H1 (cell line): ENCODE results near the gene PHAX. TPM values are rescaled to one million over a fixed set of nuclear protein-coding genes. Genes with fewer than 3 reads are reported as not detected.

Source experiments
- CTCF ChIA-PET: fragments of 300-600 bp; sonication (Branson Sonifier 250); formaldehyde crosslinking; loops from one replicate; lab custom pipeline; 2021; ENCODE audit not compliant: partially characterized antibody; lab: Charles Lee
- POLR2A ChIA-PET: fragments of 300-600 bp; sonication (Branson Sonifier 250); formaldehyde crosslinking; loops from one replicate; lab custom pipeline; 2021; ENCODE audit warnings: inconsistent platforms; ENCODE audit not compliant: partially characterized antibody; lab: Charles Lee
- DNase-seq, 2 experiments: peaks; one replicate each; pipeline versions ENCODE4 v3.0.0 to v3.0.0-alpha.2; 2010 to 2022; ENCODE audit warnings: low spot score in 2 of 2, low read depth in 1 of 2, mixed read lengths in 1 of 2
- FAIRE-seq: peaks from 2 replicates; lab custom pipeline; 2011; peaks lifted over from hg19 to GRCh38; lab: Jason Lieb, UNC
- H2AFZ ChIP-seq: 2 replicates; pipeline ENCODE4 v1.8.1; 2012; ENCODE audit warnings: low read length, inconsistent platforms
- H2AK5ac ChIP-seq: 2 replicates; pipeline ENCODE4 v1.6.1; 2013; ENCODE audit warnings: low read depth, low read length
- H2BK120ac ChIP-seq: replicated peaks from 2 replicates; pipeline ENCODE3; 2013; ENCODE audit warnings: low read depth, low read length, inconsistent platforms
- H2BK12ac ChIP-seq: 2 replicates; pipeline ENCODE4 v1.6.1; 2013; ENCODE audit warnings: low read depth, low read length
- H2BK15ac ChIP-seq: 2 replicates; pipeline ENCODE4 v1.6.1; 2013; ENCODE audit warnings: low read length
- H2BK20ac ChIP-seq: 2 replicates; pipeline ENCODE4 v1.6.1; 2013; ENCODE audit warnings: low read length
- H2BK5ac ChIP-seq: 2 replicates; pipeline ENCODE4 v1.6.1; 2013; ENCODE audit warnings: low read depth, low read length
- H3K14ac ChIP-seq: 2 replicates; pipeline ENCODE4 v1.6.1; 2013; ENCODE audit warnings: inconsistent platforms; ENCODE audit not compliant: insufficient read length
- H3K18ac ChIP-seq: 2 replicates; pipeline ENCODE4 v1.6.1; 2013; ENCODE audit warnings: low read length; ENCODE audit errors: extremely low read depth
- H3K23ac ChIP-seq: 2 replicates; pipeline ENCODE4 v1.6.1; 2013; ENCODE audit warnings: inconsistent platforms; ENCODE audit not compliant: insufficient read length
- H3K23me2 ChIP-seq: 2 replicates; pipeline ENCODE4 v1.6.1; 2013; ENCODE audit warnings: low read depth, low read length
- H3K27ac ChIP-seq: 2 replicates; pipeline ENCODE4 v1.6.1; 2011; ENCODE audit warnings: low read depth, low read length, inconsistent platforms
- H3K27me3 ChIP-seq, 4 experiments: replicated peaks in 1 of 4; 1 replicate in 1 of 4; 2 replicates in 3 of 4; pipeline versions ENCODE4 v1.6.1 to v1.8.1; 2011 to 2013; ENCODE audit warnings: low read length in 3 of 4, mild to moderate bottlenecking in 3 of 4, inconsistent platforms in 2 of 4, mixed read lengths in 2 of 4, moderate library complexity in 1 of 4; ENCODE audit not compliant: control insufficient read depth in 3 of 4, insufficient read depth in 3 of 4; ENCODE audit errors: extremely low read depth in 1 of 4
- H3K36me3 ChIP-seq, 4 experiments: 2 replicates each; pipeline versions ENCODE4 v1.6.1 to v1.8.1; 2011 to 2013; ENCODE audit warnings: mild to moderate bottlenecking in 4 of 4, low read length in 3 of 4, moderate library complexity in 2 of 4, control low read depth in 1 of 4, inconsistent platforms in 1 of 4; ENCODE audit not compliant: insufficient read depth in 4 of 4, control insufficient read depth in 2 of 4
- H3K4ac ChIP-seq: replicated peaks from 2 replicates; pipeline ENCODE3; 2013; ENCODE audit warnings: low read length, low read depth, mixed read lengths, inconsistent platforms; ENCODE audit not compliant: insufficient read length
- H3K4me1 ChIP-seq, 4 experiments: replicated peaks in 1 of 4; 1 replicate in 1 of 4; 2 replicates in 3 of 4; pipeline versions ENCODE4 v1.6.1 to v1.8.1; 2011 to 2013; ENCODE audit warnings: low read length in 3 of 4, inconsistent platforms in 2 of 4, mixed read lengths in 1 of 4; ENCODE audit not compliant: insufficient read depth in 4 of 4, control insufficient read depth in 3 of 4
- H3K4me2 ChIP-seq, 2 experiments: 2 replicates each; pipeline versions ENCODE4 v1.6.1 to v1.8.1; 2011 to 2013; ENCODE audit warnings: low read depth in 2 of 2, low read length in 2 of 2, control low read depth in 1 of 2, inconsistent platforms in 1 of 2, mild to moderate bottlenecking in 1 of 2; ENCODE audit not compliant: insufficient read depth in 1 of 2
- H3K4me3 ChIP-seq, 4 experiments: fragments of 200-600, 300-600 bp in 1 of 4; sonication (generic), shearing (Covaris generic), sonication (Bioruptor Twin) in 1 of 4; 2 replicates each; pipeline versions ENCODE4 v1.5.1 to v1.8.1; 2011 to 2016; ENCODE audit warnings: low read length in 4 of 4, low read depth in 3 of 4, control low read depth in 2 of 4, inconsistent platforms in 2 of 4, mild to moderate bottlenecking in 2 of 4, mixed read lengths in 1 of 4, moderate library complexity in 1 of 4; ENCODE audit not compliant: insufficient read depth in 2 of 4; ENCODE audit errors: extremely low read depth in 1 of 4
- H3K56ac ChIP-seq: replicated peaks from 2 replicates; pipeline ENCODE3; 2013; ENCODE audit warnings: low read depth, mild to moderate bottlenecking, mixed read lengths, low read length, inconsistent platforms; ENCODE audit not compliant: insufficient read length
- H3K79me1 ChIP-seq: 2 replicates; pipeline ENCODE4 v1.6.1; 2013; ENCODE audit warnings: low read depth, low read length, control low read depth
- H3K79me2 ChIP-seq, 2 experiments: 2 replicates each; pipeline versions ENCODE4 v1.6.1 to v1.8.1; 2012 to 2013; ENCODE audit warnings: low read length in 2 of 2, mild to moderate bottlenecking in 2 of 2, inconsistent platforms in 1 of 2; ENCODE audit not compliant: insufficient read depth in 2 of 2, control insufficient read depth in 1 of 2
- H3K9ac ChIP-seq, 4 experiments: replicated peaks in 1 of 4; 1 replicate in 1 of 4; 2 replicates in 3 of 4; pipeline versions ENCODE4 v1.6.1 to v1.8.1; 2011 to 2013; ENCODE audit warnings: low read depth in 3 of 4, low read length in 3 of 4, control low read depth in 2 of 4, mild to moderate bottlenecking in 2 of 4, moderate library complexity in 2 of 4, inconsistent platforms in 1 of 4; ENCODE audit errors: extremely low read depth in 1 of 4
- H3K9me3 ChIP-seq, 2 experiments: 2 replicates each; pipeline versions ENCODE4 v1.6.1 to v1.8.1; 2012 to 2013; ENCODE audit warnings: mild to moderate bottlenecking in 2 of 2, moderate library complexity in 2 of 2, control low read depth in 1 of 2, inconsistent platforms in 1 of 2, low read depth in 1 of 2, low read length in 1 of 2, mixed read lengths in 1 of 2; ENCODE audit not compliant: insufficient read depth in 2 of 2
- H4K20me1 ChIP-seq, 2 experiments: replicated peaks in 1 of 2; 2 replicates each; pipeline versions ENCODE3 to v1.8.1; 2011 to 2013; ENCODE audit warnings: inconsistent platforms in 2 of 2, low read length in 2 of 2, mild to moderate bottlenecking in 1 of 2; ENCODE audit not compliant: insufficient read depth in 2 of 2, control insufficient read depth in 1 of 2
- H4K5ac ChIP-seq: 2 replicates; pipeline ENCODE4 v1.6.1; 2013; ENCODE audit warnings: low read length, low read depth, mixed read lengths, inconsistent platforms; ENCODE audit not compliant: insufficient read length
- H4K8ac ChIP-seq: 2 replicates; pipeline ENCODE4 v1.8.0; 2013; ENCODE audit warnings: mild to moderate bottlenecking, moderate library complexity, low read length, inconsistent platforms; ENCODE audit not compliant: insufficient read depth; ENCODE audit errors: extremely low read depth
- H4K91ac ChIP-seq: replicated peaks from 2 replicates; pipeline ENCODE3; 2013; ENCODE audit warnings: low read length, mixed read lengths, inconsistent platforms; ENCODE audit not compliant: insufficient read length
- CREB1 ChIP-seq: IDR thresholded peaks from 2 replicates; pipeline ENCODE4 v1.6.1; 2012; ENCODE audit warnings: inconsistent platforms
- EP300 ChIP-seq, 2 experiments: IDR thresholded peaks; 1 replicate in 1 of 2; 2 replicates in 1 of 2; pipeline ENCODE4 v1.6.1; 2011 to 2012; ENCODE audit warnings: low read depth in 2 of 2, low read length in 2 of 2, mild to moderate bottlenecking in 2 of 2, borderline replicate concordance in 1 of 2, inconsistent platforms in 1 of 2, moderate library complexity in 1 of 2
- WGBS, 2 experiments: shearing (Covaris generic) in 1 of 2; methylation state at CpG; one replicate each; pipeline versions ENCODE4 v1.1.6 to v1.1.7; 2013 to 2015; ENCODE audit warnings: low lambda C conversion rate in 2 of 2, mixed read lengths in 2 of 2, inconsistent platforms in 1 of 2, low coverage in 1 of 2, missing lambda C conversion rate in 1 of 2; ENCODE audit not compliant: insufficient replicate concordance in 2 of 2, insufficient coverage in 1 of 2, insufficient read length in 1 of 2; ENCODE audit errors: extremely low coverage in 1 of 2, missing lambda C conversion rate in 1 of 2; 5-methylcytosine and 5-hydroxymethylcytosine counted together
- polyA plus RNA-seq, 7 experiments: library from polyadenylated mRNA; depleted of rRNA in 3 of 7; stranded (reverse) in 5 of 7; unstranded in 2 of 7; fragments of >200 nt in 5 of 7; fragments of 200-250 nt in 2 of 7; gene quantifications; 1 replicate in 5 of 7; 2 replicates in 1 of 7; 4 replicates in 1 of 7; pipeline versions ENCODE4 v1.2.1 to v1.2.3, GENCODE V29; 2011 to 2013; ENCODE audit warnings: missing spikeins in 2 of 7, mixed read lengths in 2 of 7
- total RNA-seq: library from RNA; stranded (reverse); fragmentation: NEBNext Ultra II Directional; extraction: Animal tissue kit (Norgen Biotek cat#: 25700); gene quantifications from 2 replicates; pipeline ENCODE4 v1.2.1, GENCODE V29; 2021

The PHAX gene
- total and polyA plus RNA-seq, 2 of the 8 experiments (the other 6 are each of a cell fraction or from before 2014, with no cell fraction given): 32.1 to 59.5 TPM

DNA sequence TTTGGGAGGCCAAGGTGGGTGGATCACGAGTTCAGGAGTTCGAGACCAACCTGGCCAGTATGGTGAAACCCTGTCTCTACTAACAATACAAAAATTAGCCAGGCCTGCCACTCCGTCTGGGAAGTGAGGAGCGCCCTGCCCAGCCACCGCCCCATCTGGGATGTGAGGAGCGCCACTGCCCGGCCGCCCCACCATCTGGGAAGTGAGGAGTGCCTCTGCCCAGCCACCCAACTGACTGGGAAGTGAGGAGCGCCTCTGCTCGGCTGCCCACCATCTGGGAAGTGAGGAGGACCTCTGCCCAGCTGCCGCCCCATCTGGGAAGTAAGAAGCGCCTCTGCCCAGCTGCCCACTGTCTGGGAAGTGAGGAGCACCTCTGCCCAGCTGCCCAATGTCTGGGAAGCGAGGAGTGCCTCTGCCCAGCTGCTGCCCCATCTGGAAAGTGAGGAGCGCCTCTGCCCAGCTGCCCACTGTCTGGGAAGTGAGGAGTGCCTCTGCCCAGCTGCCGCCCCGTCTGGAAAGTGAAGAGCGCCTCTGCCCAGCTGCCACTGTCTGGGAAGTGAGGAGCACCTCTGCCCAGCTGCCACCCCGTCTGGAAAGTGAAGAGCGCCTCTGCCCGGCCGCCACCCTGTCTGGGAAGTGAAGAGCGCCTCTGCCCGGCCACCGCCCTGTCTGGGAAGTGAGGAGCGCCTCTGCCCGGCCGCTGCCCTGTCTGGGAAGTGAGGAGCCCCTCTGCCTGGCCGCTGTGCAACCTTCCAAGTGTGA lies 11.0 kb upstream of the PHAX start:
- Histone ChIP-seq H3K79me1 (no peaks in the 10 kb centered on the region; the same call in 1 of the 2 replicates), H3K9ac (no peak overlapping the region), H4K8ac (no peak overlapping the region), H3K18ac (no peak overlapping the region), H3K27ac (no peak overlapping the region), H3K9me3 (peaks cover 0 to 7% of the 10 kb centered on the region in 2 experiments; a peak in 1 of 4 replicates), H3K27me3 (no peaks in the 10 kb centered on the region), H3K4me3 (no peak overlapping the region), H3K23ac (no peak overlapping the region), H4K5ac (no peak overlapping the region), H2BK20ac (no peak overlapping the region), H2BK15ac (no peak overlapping the region), H4K20me1 (peaks cover 4 to 5% of the 10 kb centered on the region in 2 experiments), H3K36me3 (peaks cover 3 to 65% (median 26%) of the 10 kb centered on the region in 4 experiments; a peak in 7 of 8 replicates), H3K56ac (no peak overlapping the region), H2BK12ac (no peak overlapping the region), H3K14ac (no peak overlapping the region), H3K4ac (no peak overlapping the region), H2BK5ac (no peak overlapping the region), H2AFZ (no peak overlapping the region), H3K4me2 (no peak overlapping the region), H3K4me1 (peaks cover 0 to 8% (median 2%) of the 10 kb centered on the region in 4 experiments; a peak in 2 of 7 replicates), H2BK120ac (no peak overlapping the region), H2AK5ac (no peak overlapping the region), H3K23me2 (peaks cover 7% of the 10 kb centered on the region), H4K91ac (no peak overlapping the region), H3K79me2 (peaks cover 6 to 35% of the 10 kb centered on the region in 2 experiments)
- TF ChIP-seq EP300 (IDR thresholded peaks at IDR 0.05; ENCODE audit: borderline replicate concordance in 1 of 2, low read depth in 2 of 2, low read length in 2 of 2) (peak in 1 of 2 experiments; percentile 53; a peak in 1 of 3 replicates), CREB1 (no peak)
- POLR2A ChIA-PET: interaction anchor here (1.0 kb wide), 1 partner anchor 10 kb away, joined by 4 read pairs; no protein-coding TSS in a partner anchor
- 97% methylated on average over 26 of the region's 28 CpGs; no CpG with 5 or more reads in 1 of the 2 experiments for WGBS, 2 experiments
- FAIRE-seq: no peak
- CTCF ChIA-PET: interaction anchor here (1.2 kb wide), 1 partner anchor 11 kb away, joined by 4 read pairs; no protein-coding TSS in a partner anchor
- no peak for DNase-seq
